HEK293T (cell line): Measurements from ENCODE around the gene UBE2S.

ENCODE experiments used
- ELF4 ChIP-seq: fragments of 450-650 bp; IDR thresholded peaks from 2 replicates; pipeline ENCODE4 v1.6.1; 2017; ENCODE audit warnings: antibody characterized with exemption
- FOXK2 ChIP-seq: fragments of 450-650 bp; IDR thresholded peaks from 2 replicates; pipeline ENCODE4 v1.6.1; 2016; ENCODE audit warnings: mild to moderate bottlenecking
- FOXM1 ChIP-seq: fragments of 450-650 bp; IDR thresholded peaks from 2 replicates; pipeline ENCODE4 v1.6.1; 2017; ENCODE audit warnings: mild to moderate bottlenecking, borderline replicate concordance
- SP1 ChIP-seq: fragments of 450-650 bp; IDR thresholded peaks from 2 replicates; pipeline ENCODE4 v1.6.1; 2017
- SUZ12 ChIP-seq: fragments of 450-650 bp; IDR thresholded peaks from 2 replicates; pipeline ENCODE4 v1.6.1; 2016; ENCODE audit warnings: mild to moderate bottlenecking

DNA sequence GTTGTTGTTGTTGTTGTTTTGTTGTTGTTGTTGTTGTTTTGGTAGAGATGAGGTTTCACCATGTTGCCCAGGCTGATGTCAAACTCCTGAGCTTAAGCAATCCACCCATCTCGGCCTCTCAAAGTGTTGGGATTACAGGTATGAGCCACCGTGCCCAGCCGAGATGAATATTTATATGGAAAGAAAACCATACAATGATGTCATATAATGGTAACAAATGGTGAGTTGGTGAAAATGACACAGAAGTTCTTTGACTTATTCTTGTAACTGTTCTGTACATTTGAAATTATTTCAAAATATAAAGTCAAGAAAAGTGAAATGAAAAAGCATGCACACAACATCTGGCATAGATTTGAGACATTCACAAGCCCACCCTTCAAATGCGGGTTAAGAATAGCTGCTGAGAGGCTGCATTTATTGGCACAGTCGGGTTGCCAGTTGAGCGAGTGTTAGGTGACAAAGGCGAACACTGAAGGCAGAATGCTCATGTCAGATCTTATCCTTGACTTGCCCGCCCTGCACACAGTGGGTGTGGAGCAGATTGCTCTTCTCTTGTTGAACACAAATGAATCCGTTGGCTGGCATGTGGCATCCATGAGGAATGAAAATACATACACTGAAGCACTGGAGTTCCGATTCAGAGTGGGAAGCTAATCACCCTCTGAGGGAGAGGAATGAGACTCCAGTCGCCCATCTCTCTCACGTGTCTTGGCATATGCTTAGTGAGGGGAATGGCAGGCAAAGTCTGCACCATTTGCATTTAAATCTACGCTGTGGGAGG, 15.8 kb upstream of the UBE2S start:
- TF ChIP-seq SP1, result no peak
- no peak for TF ChIP-seq FOXM1
- TF ChIP-seq FOXK2, result no peak
- TF ChIP-seq SUZ12, result no peak
- no peak for TF ChIP-seq ELF4
